Measurements from ENCODE around the gene C6orf132.

Gene C6orf132

GRCh38 chr6:42113936-42114636, 28.3 kb downstream of the C6orf132 start:
- no peak overlapping the region for H3K4me3 ChIP-seq (replicated peaks; ENCODE audit: low read depth, low read length)
- no peak for DNase-seq (ENCODE audit: low read depth)
- no peak for TF ChIP-seq CTCF (IDR thresholded peaks at IDR 0.05; ENCODE audit: low read length, missing control alignments)

- no peak for DNase-seq (ENCODE audit: low read depth)
- no peak overlapping the region for H3K4me3 ChIP-seq (replicated peaks; ENCODE audit: low read depth, low read length)
- TF ChIP-seq CTCF (IDR thresholded peaks at IDR 0.05; ENCODE audit: low read length, missing control alignments), result no peak
Observed at GRCh38 chr6:42112351-42112750, 30.1 kb downstream of the C6orf132 start.

- H3K4me3 ChIP-seq (replicated peaks; ENCODE audit: low read depth, low read length), result no peak overlapping the region
- TF ChIP-seq CTCF (IDR thresholded peaks at IDR 0.05; ENCODE audit: low read length, missing control alignments), result no peak
- no peak for DNase-seq (ENCODE audit: low read depth)
Observed at GRCh38 chr6:42110683-42111082, 31.7 kb downstream of the C6orf132 start.

GRCh38 chr6:42108071-42108470, 34.3 kb downstream of the C6orf132 start:
- no peak overlapping the region for H3K4me3 ChIP-seq (replicated peaks; ENCODE audit: low read depth, low read length)
- DNase-seq (ENCODE audit: low read depth), result no peak
- no peak for TF ChIP-seq CTCF (IDR thresholded peaks at IDR 0.05; ENCODE audit: low read length, missing control alignments)

GRCh38 chr6:42106112-42107023, 36.1 kb downstream of the C6orf132 start:
- TF ChIP-seq CTCF (IDR thresholded peaks at IDR 0.05; ENCODE audit: low read length, missing control alignments), result no peak
- DNase-seq (ENCODE audit: low read depth), result no peak
- H3K4me3 ChIP-seq (replicated peaks; ENCODE audit: low read depth, low read length), result no peak overlapping the region

- DNase-seq (ENCODE audit: low read depth), result no peak
- no peak overlapping the region for H3K4me3 ChIP-seq (replicated peaks; ENCODE audit: low read depth, low read length)
- no peak for TF ChIP-seq CTCF (IDR thresholded peaks at IDR 0.05; ENCODE audit: low read length, missing control alignments)
Observed at GRCh38 chr6:42105709-42106108, 36.7 kb downstream of the C6orf132 start.

Data from fibroblast of pulmonary artery (primary cell).